GM12891 (cell line): ENCODE results near the gene PSMB1.
"Not testable (repeated sequence)": the region's sequence is repeated elsewhere in the genome, so short reads cannot be mapped to it uniquely, and the experiment has no call there.

Source experiments
- DNase-seq: peaks from one replicate; pipeline ENCODE4 v3.0.0; 2011; ENCODE audit warnings: low spot score; ENCODE audit not compliant: insufficient read length
- FAIRE-seq: peaks from 2 replicates; lab custom pipeline; 2011; peaks lifted over from hg19 to GRCh38; lab: Jason Lieb, UNC
- PAX5 ChIP-seq: IDR thresholded peaks from 2 replicates; pipeline ENCODE4 v1.6.1; 2011; ENCODE audit warnings: low read length, moderate library complexity, mild to moderate bottlenecking; ENCODE audit not compliant: insufficient read depth, severe bottlenecking
- POLR2A ChIP-seq: IDR thresholded peaks from 2 replicates; pipeline ENCODE4 v1.6.1; 2011; ENCODE audit warnings: low read depth, low read length, control low read depth
- POLR2AphosphoS5 ChIP-seq: IDR thresholded peaks from 2 replicates; pipeline ENCODE4 v1.6.1; 2011; ENCODE audit warnings: low read depth, low read length, control low read depth
- POU2F2 ChIP-seq: IDR thresholded peaks from 2 replicates; pipeline ENCODE4 v1.6.1; 2011; ENCODE audit warnings: low read depth, mild to moderate bottlenecking, control low read depth, low read length, moderate library complexity
- SPI1 ChIP-seq: IDR thresholded peaks from 2 replicates; pipeline ENCODE4 v1.6.1; 2011; ENCODE audit warnings: low read depth, low read length, control low read depth
- TAF1 ChIP-seq: IDR thresholded peaks from 2 replicates; pipeline ENCODE4 v1.6.1; 2011; ENCODE audit warnings: low read depth, low read length, control low read depth

The PSMB1 gene

GRCh38 chr6:170505306-170505705, 47.8 kb downstream of the PSMB1 start:
- TF ChIP-seq POLR2A, result no peak
- TF ChIP-seq TAF1, result no peak
- TF ChIP-seq POU2F2, result no peak
- no peak for TF ChIP-seq PAX5
- TF ChIP-seq SPI1, result no peak
- TF ChIP-seq POLR2AphosphoS5, result no peak
- FAIRE-seq (no peak), DNase-seq (no peak)

- FAIRE-seq (no peak), DNase-seq (no peak)
- TF ChIP-seq POU2F2 (no peak), POLR2A (no peak), POLR2AphosphoS5 (no peak), PAX5 (no peak), TAF1 (no peak), SPI1 (no peak)
Measured at GRCh38 chr6:170504479-170504878, 48.6 kb downstream of the PSMB1 start.

- TF ChIP-seq SPI1 (no peak), POLR2AphosphoS5 (no peak), TAF1 (no peak), PAX5 (no peak), POU2F2 (no peak), POLR2A (no peak)
- FAIRE-seq (no peak), DNase-seq (no peak)
Measured at GRCh38 chr6:170503414-170503761, 49.7 kb downstream of the PSMB1 start.

GRCh38 chr6:170502733-170503413, 50.2 kb downstream of the PSMB1 start:
- FAIRE-seq, result not testable (repeated sequence)

GRCh38 chr6:170502268-170502667, 50.8 kb downstream of the PSMB1 start:
- DNase-seq, FAIRE-seq: not testable (repeated sequence)

More at GRCh38 chr6:170502733-170503413, 50.2 kb downstream of the PSMB1 start:
- DNase-seq, result not testable (repeated sequence)

GRCh38 chr6:170500955-170501590, 52.0 kb downstream of the PSMB1 start:
- TF ChIP-seq POU2F2 (no peak), PAX5 (no peak), POLR2A (no peak), TAF1 (no peak), SPI1 (no peak), POLR2AphosphoS5 (no peak)
- DNase-seq (no peak), FAIRE-seq (no peak)

GRCh38 chr6:170497841-170498301, 55.2 kb downstream of the PSMB1 start:
- TF ChIP-seq TAF1, result no peak
- no peak for TF ChIP-seq POLR2AphosphoS5
- TF ChIP-seq SPI1, result no peak
- TF ChIP-seq PAX5, result no peak
- FAIRE-seq, result no peak
- DNase-seq, result no peak

- no peak for TF ChIP-seq POLR2A
- no peak for FAIRE-seq
- DNase-seq, result no peak
Measured at GRCh38 chr6:170493354-170493753, 59.8 kb downstream of the PSMB1 start.

- TF ChIP-seq PAX5 (no peak), POU2F2 (no peak), TAF1 (no peak), POLR2AphosphoS5 (no peak), POLR2A (no peak), SPI1 (no peak)
- FAIRE-seq (no peak), DNase-seq (no peak)
Measured at GRCh38 chr6:170490259-170490658, 62.8 kb downstream of the PSMB1 start.

GRCh38 chr6:170489836-170490235, 63.3 kb downstream of the PSMB1 start:
- TF ChIP-seq POU2F2, result no peak
- no peak for DNase-seq

GRCh38 chr6:170487707-170488329, 65.3 kb downstream of the PSMB1 start:
- no peak for TF ChIP-seq POLR2A
- TF ChIP-seq POU2F2, result no peak
- TF ChIP-seq SPI1, result no peak
- TF ChIP-seq PAX5, result no peak
- no peak for TF ChIP-seq POLR2AphosphoS5
- TF ChIP-seq TAF1, result no peak
- FAIRE-seq (no peak), DNase-seq (no peak)

More at GRCh38 chr6:170489836-170490235, 63.3 kb downstream of the PSMB1 start:
- no peak for FAIRE-seq
